Cardiac muscle cell (in vitro differentiated cells and primary cell): ENCODE data around the gene SERPINB1. TPM values are rescaled to one million over a fixed set of nuclear protein-coding genes. Genes with fewer than 3 reads are reported as not detected.

Source experiments
- DNase-seq, 2 donors: peaks; one replicate each; pipeline versions ENCODE4 v3.0.0 to v3.0.0-alpha.2; 2010 to 2017; ENCODE audit warnings: low read depth in 1 of 2, low spot score in 1 of 2
- H3K27ac ChIP-seq: fragments of 200-600 bp; sonication (generic); 2 replicates; pipeline ENCODE4 v1.5.1; 2016
- H3K27me3 ChIP-seq: fragments of 200-600 bp; sonication (generic); 2 replicates; pipeline ENCODE4 v1.6.0; 2016; ENCODE audit warnings: control low read depth
- H3K36me3 ChIP-seq: fragments of 200-600 bp; sonication (generic); 2 replicates; pipeline ENCODE4 v1.5.1; 2016; ENCODE audit warnings: control low read depth
- H3K4me1 ChIP-seq: fragments of 200-600 bp; sonication (generic); 2 replicates; pipeline ENCODE4 v1.8.1; 2017; ENCODE audit warnings: low read depth, mild to moderate bottlenecking, mixed run types
- H3K4me3 ChIP-seq: fragments of 200-600 bp; sonication (generic); 2 replicates; pipeline ENCODE4 v1.5.1; 2016; ENCODE audit warnings: mild to moderate bottlenecking
- H3K9me3 ChIP-seq: fragments of 200-600 bp; sonication (generic); 2 replicates; pipeline ENCODE4 v1.5.1; 2017; ENCODE audit warnings: low read depth, mild to moderate bottlenecking, control low read depth
- polyA plus RNA-seq: library from polyadenylated mRNA; unstranded; fragments of >200 nt; fragmentation: Nextera tagmentation; extraction: Ambion mirVana; gene quantifications from 2 replicates; pipeline ENCODE4 v1.2.1, GENCODE V29; 2016
- total RNA-seq: library from RNA; depleted of rRNA; stranded (reverse); fragments of >200 nt; gene quantifications from 2 replicates; pipeline ENCODE4 v1.2.3, GENCODE V29; 2016
- TF ChIP-seq, protein P1 (sequence below): IDR thresholded peaks from 2 replicates; pipeline ENCODE4 v1.5.1; 2012; ENCODE audit warnings: low read depth, mild to moderate bottlenecking, low read length

SERPINB1 gene
- total and polyA plus RNA-seq, 2 experiments from 2014 or later: 3.2 to 6.5 TPM

DNA sequence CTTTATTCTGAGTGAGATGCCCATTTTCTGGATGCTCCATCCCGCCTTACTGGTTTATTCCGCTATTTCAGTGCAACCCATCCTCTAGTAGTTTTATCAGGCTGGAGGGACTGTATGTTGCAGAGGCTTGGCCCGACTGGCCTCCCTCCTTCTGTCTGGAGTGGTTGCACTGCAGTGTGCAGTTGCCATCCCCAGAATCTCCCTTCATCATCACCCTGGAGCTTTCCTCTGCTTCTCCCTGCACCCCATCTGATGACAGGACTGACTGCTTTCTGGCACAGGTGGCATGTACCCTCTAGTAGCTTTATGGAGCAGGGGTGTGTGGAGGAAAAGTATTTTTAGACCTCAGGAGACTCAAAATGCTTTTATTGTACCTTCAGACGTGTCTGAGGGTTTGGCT lies 55.4 kb downstream of the SERPINB1 start:
- Histone ChIP-seq H3K4me1 (peaks cover 12% of the 10 kb centered on the region), H3K4me3 (no peak overlapping the region), H3K36me3 (no peaks in the 10 kb centered on the region), H3K27me3 (no peaks in the 10 kb centered on the region), H3K9me3 (no peaks in the 10 kb centered on the region), H3K27ac (no peak overlapping the region)
- TF ChIP-seq, protein P1, sequence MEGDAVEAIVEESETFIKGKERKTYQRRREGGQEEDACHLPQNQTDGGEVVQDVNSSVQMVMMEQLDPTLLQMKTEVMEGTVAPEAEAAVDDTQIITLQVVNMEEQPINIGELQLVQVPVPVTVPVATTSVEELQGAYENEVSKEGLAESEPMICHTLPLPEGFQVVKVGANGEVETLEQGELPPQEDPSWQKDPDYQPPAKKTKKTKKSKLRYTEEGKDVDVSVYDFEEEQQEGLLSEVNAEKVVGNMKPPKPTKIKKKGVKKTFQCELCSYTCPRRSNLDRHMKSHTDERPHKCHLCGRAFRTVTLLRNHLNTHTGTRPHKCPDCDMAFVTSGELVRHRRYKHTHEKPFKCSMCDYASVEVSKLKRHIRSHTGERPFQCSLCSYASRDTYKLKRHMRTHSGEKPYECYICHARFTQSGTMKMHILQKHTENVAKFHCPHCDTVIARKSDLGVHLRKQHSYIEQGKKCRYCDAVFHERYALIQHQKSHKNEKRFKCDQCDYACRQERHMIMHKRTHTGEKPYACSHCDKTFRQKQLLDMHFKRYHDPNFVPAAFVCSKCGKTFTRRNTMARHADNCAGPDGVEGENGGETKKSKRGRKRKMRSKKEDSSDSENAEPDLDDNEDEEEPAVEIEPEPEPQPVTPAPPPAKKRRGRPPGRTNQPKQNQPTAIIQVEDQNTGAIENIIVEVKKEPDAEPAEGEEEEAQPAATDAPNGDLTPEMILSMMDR: no peak
- DNase-seq: no peak

DNA sequence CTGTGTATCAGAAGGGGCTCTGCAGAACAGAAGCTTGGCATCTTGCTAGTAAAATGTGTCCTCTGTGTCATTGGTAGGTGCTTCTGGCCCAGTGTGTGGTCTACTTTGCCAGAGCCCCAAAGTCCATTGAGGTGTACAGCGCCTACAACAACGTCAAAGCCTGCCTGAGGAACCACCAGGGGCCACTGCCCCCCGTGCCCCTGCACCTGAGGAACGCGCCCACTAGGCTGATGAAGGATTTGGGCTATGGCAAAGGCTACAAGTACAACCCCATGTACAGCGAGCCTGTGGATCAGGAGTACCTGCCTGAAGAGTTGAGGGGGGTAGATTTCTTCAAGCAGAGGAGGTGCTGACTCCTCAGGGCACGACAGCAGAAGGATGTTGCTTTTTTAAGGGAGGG lies 56.7 kb downstream of the SERPINB1 start:
- TF ChIP-seq, protein P1: no peak
- H3K36me3 ChIP-seq: peaks cover 4% of the 10 kb centered on the region
- no peak overlapping the region for H3K27ac ChIP-seq
- no peak overlapping the region for H3K4me3 ChIP-seq
- H3K9me3 ChIP-seq: no peaks in the 10 kb centered on the region
- DNase-seq: no peak
- H3K27me3 ChIP-seq: no peaks in the 10 kb centered on the region
- H3K4me1 ChIP-seq: peaks cover 6% of the 10 kb centered on the region

DNA sequence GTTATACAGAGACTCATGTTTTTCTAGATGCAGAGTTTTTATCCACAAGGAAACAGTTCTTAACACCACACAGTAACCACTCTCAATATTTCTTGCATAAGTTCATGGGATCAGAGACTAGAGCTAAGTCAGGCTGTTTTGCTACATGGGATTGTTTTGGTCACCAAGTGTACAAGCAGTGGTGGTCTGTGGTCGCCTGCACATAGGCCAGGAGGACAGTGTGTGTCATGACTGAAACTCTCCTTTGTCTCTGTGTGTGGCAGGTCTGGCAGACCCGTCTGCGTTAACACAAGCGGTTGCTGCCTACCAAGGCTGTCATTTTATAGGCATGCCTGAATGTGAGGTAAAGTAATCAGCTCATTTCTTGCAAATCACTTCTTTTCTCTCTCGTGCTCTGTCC lies 57.6 kb downstream of the SERPINB1 start:
- H3K27ac ChIP-seq: no peak overlapping the region
- no peak overlapping the region for H3K4me3 ChIP-seq
- no peaks in the 10 kb centered on the region for H3K27me3 ChIP-seq
- TF ChIP-seq, protein P1: no peak
- DNase-seq: no peak
- peaks cover 13% of the 10 kb centered on the region for H3K36me3 ChIP-seq
- H3K9me3 ChIP-seq: no peaks in the 10 kb centered on the region
- peaks cover 6% of the 10 kb centered on the region for H3K4me1 ChIP-seq

DNA sequence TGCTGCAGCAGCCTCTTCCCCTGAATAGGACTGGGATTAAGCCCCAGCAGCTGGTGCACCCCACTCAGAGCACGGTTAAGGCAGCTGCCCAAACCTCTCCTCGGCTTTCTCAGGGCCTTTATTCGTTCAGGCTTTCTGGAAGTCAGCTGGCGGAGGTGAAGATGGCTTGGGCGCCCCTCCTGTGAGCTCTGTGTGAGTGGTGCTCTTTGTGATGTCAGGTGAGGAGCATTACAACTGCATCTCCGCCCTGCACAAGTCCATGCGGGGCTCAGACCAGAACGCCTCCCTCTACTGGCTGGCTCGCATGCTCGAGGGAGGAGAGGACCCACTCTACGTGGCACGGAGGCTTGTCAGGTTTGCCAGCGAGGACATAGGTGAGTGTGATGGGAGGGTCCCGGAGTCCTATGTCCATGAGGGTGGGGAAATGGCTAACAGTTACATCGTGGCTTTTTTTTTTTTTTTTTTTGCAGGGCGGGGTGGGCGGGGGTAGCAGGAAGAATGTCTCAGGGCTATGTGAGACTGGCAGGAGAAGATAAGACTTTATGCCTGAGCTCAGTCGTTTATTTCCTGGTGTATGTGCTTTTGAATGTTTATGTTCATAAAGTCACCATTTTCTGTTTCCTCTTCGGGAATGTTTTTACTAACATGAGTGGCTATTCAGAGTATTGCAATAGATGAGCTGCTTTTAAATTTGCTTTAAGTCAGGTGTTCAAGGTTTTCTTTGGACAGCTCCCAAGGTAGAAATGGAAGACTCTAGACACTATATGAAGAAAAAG lies 58.3 kb downstream of the SERPINB1 start:
- Histone ChIP-seq H3K4me1 (peaks cover 6% of the 10 kb centered on the region), H3K9me3 (no peaks in the 10 kb centered on the region), H3K4me3 (no peak overlapping the region), H3K27ac (no peak overlapping the region), H3K36me3 (peaks cover 15% of the 10 kb centered on the region), H3K27me3 (no peaks in the 10 kb centered on the region)
- TF ChIP-seq, protein P1: no peak
- DNase-seq: no peak

DNA sequence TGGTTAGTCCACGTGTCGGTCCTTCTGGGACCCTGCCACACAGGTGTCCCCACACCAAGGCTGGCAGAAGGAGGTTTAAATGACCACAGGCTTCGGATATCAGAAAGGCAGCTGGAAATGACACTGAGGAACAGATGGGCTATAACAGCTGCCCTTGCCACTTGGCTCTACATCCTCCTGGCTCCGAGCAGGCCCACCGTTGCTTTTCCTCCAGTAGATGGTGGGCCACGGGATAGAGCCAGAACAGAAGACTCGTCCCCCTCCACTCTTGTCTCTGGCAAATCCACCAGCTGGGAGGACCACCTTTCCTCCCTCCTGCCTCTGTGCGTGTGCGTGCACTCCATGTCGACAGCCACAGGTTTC lies 58.9 kb downstream of the SERPINB1 start:
- Histone ChIP-seq H3K4me1 (peaks cover 6% of the 10 kb centered on the region), H3K4me3 (no peak overlapping the region), H3K27me3 (no peaks in the 10 kb centered on the region), H3K36me3 (peaks cover 15% of the 10 kb centered on the region), H3K9me3 (no peaks in the 10 kb centered on the region), H3K27ac (no peak overlapping the region)
- DNase-seq: no peak
- TF ChIP-seq, protein P1: no peak
